Endothelial cell of umbilical vein (primary cell): ENCODE data around the gene ITGA3. TPM values are rescaled to one million over a fixed set of nuclear protein-coding genes. Genes with fewer than 3 reads are reported as not detected.

Experiments
- BruUV-seq: library from RNA; stranded (reverse); fragments of 400-500 nt; replicated peaks from 2 replicates; lab custom pipeline; 2021; lab: Mats Ljungman, UMichigan
- CTCF ChIA-PET: fragments of 300-600, 350-600 bp; sonication (Branson Sonifier 250); formaldehyde crosslinking; loops from one replicate; lab custom pipeline; 2021; ENCODE audit warnings: antibody characterized with exemption, inconsistent platforms; lab: Charles Lee
- POLR2A ChIA-PET: fragments of 300-600, 350-600 bp; sonication (Branson Sonifier 250); formaldehyde crosslinking; loops from one replicate; lab custom pipeline; 2021; ENCODE audit warnings: antibody characterized with exemption, inconsistent platforms; lab: Charles Lee
- DNase-seq: peaks from one replicate; pipeline ENCODE4 v3.0.0-alpha.2; 2011; ENCODE audit warnings: low read depth, low spot score
- FAIRE-seq: peaks from 2 replicates; lab custom pipeline; 2011; peaks lifted over from hg19 to GRCh38; lab: Jason Lieb, UNC
- H2AFZ ChIP-seq: 2 replicates; pipeline ENCODE4 v1.6.0; 2012; ENCODE audit warnings: low read depth, low read length, control low read depth, inconsistent platforms
- H3K27ac ChIP-seq: 2 replicates; pipeline ENCODE4 v1.5.1; 2011; ENCODE audit warnings: low read depth, mild to moderate bottlenecking, control low read depth, low read length, moderate library complexity; ENCODE audit not compliant: insufficient read depth
- H3K27me3 ChIP-seq, 2 experiments: 2 replicates each; pipeline versions ENCODE4 v1.6.0 to v1.6.1; 2011; ENCODE audit warnings: low read length in 2 of 2, mixed read lengths in 1 of 2; ENCODE audit not compliant: control insufficient read depth in 2 of 2, insufficient read depth in 2 of 2
- H3K36me3 ChIP-seq, 2 experiments: 2 replicates in 1 of 2; 3 replicates in 1 of 2; pipeline ENCODE4 v1.5.1; 2011; ENCODE audit warnings: low read length in 2 of 2, mild to moderate bottlenecking in 1 of 2, moderate library complexity in 1 of 2; ENCODE audit not compliant: control insufficient read depth in 2 of 2, insufficient read depth in 2 of 2; ENCODE audit errors: extremely low read depth in 1 of 2
- H3K4me1 ChIP-seq: 3 replicates; pipeline ENCODE4 v1.5.1; 2011; ENCODE audit warnings: mild to moderate bottlenecking, low read length; ENCODE audit not compliant: control insufficient read depth, insufficient read depth; ENCODE audit errors: extremely low read depth
- H3K4me2 ChIP-seq: 2 replicates; pipeline ENCODE4 v1.6.1; 2011; ENCODE audit warnings: low read length, control low read depth, mixed read lengths; ENCODE audit not compliant: insufficient read depth
- H3K4me3 ChIP-seq, 3 experiments: fragments of 200-600 bp in 1 of 3; sonication (generic), shearing (Covaris generic) in 1 of 3; replicated peaks in 1 of 3; 2 replicates each; pipeline ENCODE4 v1.5.1; 2011 to 2016; ENCODE audit warnings: control low read depth in 3 of 3, low read length in 3 of 3, mild to moderate bottlenecking in 2 of 3, inconsistent platforms in 1 of 3, low read depth in 1 of 3, moderate library complexity in 1 of 3; ENCODE audit not compliant: insufficient read depth in 1 of 3
- H3K79me2 ChIP-seq: 2 replicates; pipeline ENCODE4 v1.6.0; 2012; ENCODE audit warnings: low read length, inconsistent platforms; ENCODE audit not compliant: control insufficient read depth, insufficient read depth
- H3K9ac ChIP-seq: replicated peaks from 2 replicates; pipeline ENCODE3; 2011; ENCODE audit warnings: low read length, control low read depth; ENCODE audit not compliant: insufficient read depth; ENCODE audit errors: extremely low read depth
- H3K9me1 ChIP-seq: replicated peaks from 3 replicates; pipeline ENCODE4 v1.6.0; 2011; ENCODE audit warnings: mild to moderate bottlenecking, low read length; ENCODE audit not compliant: control insufficient read depth, insufficient read depth; ENCODE audit errors: extremely low read depth
- H3K9me3 ChIP-seq: replicated peaks from 2 replicates; pipeline ENCODE4 v1.5.1; 2012; ENCODE audit warnings: low read length, inconsistent platforms; ENCODE audit not compliant: control insufficient read depth, insufficient read depth
- H4K20me1 ChIP-seq: replicated peaks from 2 replicates; pipeline ENCODE3; 2011; ENCODE audit warnings: mild to moderate bottlenecking, low read length; ENCODE audit not compliant: control insufficient read depth, insufficient read depth; ENCODE audit errors: extremely low read depth
- CTCF ChIP-seq, 2 donors: IDR thresholded peaks; 1 replicate in 1 of 2; 2 replicates in 1 of 2; pipeline ENCODE4 v1.5.1; 2011; ENCODE audit warnings: low read length in 2 of 2, mild to moderate bottlenecking in 2 of 2, moderate library complexity in 2 of 2, control low read depth in 1 of 2, inconsistent platforms in 1 of 2, low read depth in 1 of 2; ENCODE audit not compliant: insufficient read depth in 1 of 2; ENCODE audit errors: extremely low read depth in 1 of 2
- EZH2 ChIP-seq: IDR thresholded peaks from 2 replicates; pipeline ENCODE4 v1.6.1; 2012; ENCODE audit warnings: borderline replicate concordance, low read depth, mild to moderate bottlenecking, moderate library complexity, low read length, inconsistent platforms; ENCODE audit not compliant: severe bottlenecking
- FOS ChIP-seq: IDR thresholded peaks from 2 replicates; pipeline ENCODE4 v1.6.1; 2011; ENCODE audit warnings: mild to moderate bottlenecking, low read length, moderate library complexity, borderline replicate concordance; ENCODE audit not compliant: insufficient read depth
- GATA2 ChIP-seq: IDR thresholded peaks from 2 replicates; pipeline ENCODE4 v1.7.0; 2011; ENCODE audit warnings: low read depth, mild to moderate bottlenecking, moderate library complexity, mixed read lengths, low read length; ENCODE audit not compliant: insufficient read length, insufficient read depth
- JUN ChIP-seq: IDR thresholded peaks from 2 replicates; pipeline ENCODE4 v1.6.1; 2011; ENCODE audit warnings: borderline replicate concordance, low read depth; ENCODE audit not compliant: insufficient read length, insufficient read depth
- MAX ChIP-seq: IDR thresholded peaks from 2 replicates; pipeline ENCODE4 v1.6.1; 2011; ENCODE audit not compliant: insufficient read depth, insufficient read length
- MYC ChIP-seq: IDR thresholded peaks from one replicate; pipeline ENCODE4 v1.6.1; 2011; ENCODE audit warnings: mild to moderate bottlenecking, low read depth, low read length
- POLR2A ChIP-seq: IDR thresholded peaks from 2 replicates; pipeline ENCODE4 v1.6.1; 2012; ENCODE audit warnings: low read depth, mild to moderate bottlenecking, control low read depth, low read length
- POLR2AphosphoS5 ChIP-seq: IDR thresholded peaks from 2 replicates; pipeline ENCODE4 v1.6.1; 2012; ENCODE audit warnings: low read depth, mild to moderate bottlenecking, control low read depth, low read length, moderate library complexity; ENCODE audit not compliant: insufficient read depth
- dilution Hi-C: fragments of 300-500 bp; cut with MboI; formaldehyde crosslinking; loops from one replicate; pipeline ENCODE4 v1.15.0; 2019; ENCODE audit warnings: low sequenced_read_pairs; ENCODE audit not compliant: extremely low pct_ligation_motif_present
- intact Hi-C: fragments of 100-400 bp; cut with micrococcal nuclease; formaldehyde crosslinking; loops from one replicate; pipeline ENCODE4 v1.10.0; 2022
- polyA plus RNA-seq, 4 experiments: library from polyadenylated mRNA; depleted of rRNA in 3 of 4; stranded (reverse) in 3 of 4; unstranded in 1 of 4; fragments of >200 nt; gene quantifications; 2 replicates each; pipeline versions ENCODE4 v1.2.1 to v1.2.3, GENCODE V29; 2011 to 2012; ENCODE audit warnings: missing spikeins in 1 of 4
- total RNA-seq: library from RNA; stranded (reverse); gene quantifications from 2 replicates; pipeline ENCODE4 v1.2.3, GENCODE V29; 2021

Gene ITGA3
- total and polyA plus RNA-seq, 2 donors (not counting 3 experiments of a cell fraction or from before 2014, with no cell fraction given), result 92.7 to 112 TPM

GRCh38 chr17:50013079-50013478 is 42.8 kb upstream of the ITGA3 start:
- Histone ChIP-seq H3K79me2 (no peaks in the 10 kb centered on the region), H3K4me3 (no peak overlapping the region), H3K9me3 (no peaks in the 10 kb centered on the region), H4K20me1 (no peaks in the 10 kb centered on the region), H3K9me1 (no peaks in the 10 kb centered on the region), H3K9ac (no peak overlapping the region), H3K36me3 (no peaks in the 10 kb centered on the region), H2AFZ (no peak overlapping the region), H3K4me2 (no peak overlapping the region), H3K27ac (no peak overlapping the region), H3K4me1 (no peaks in the 10 kb centered on the region), H3K27me3 (peaks cover 15 to 29% of the 10 kb centered on the region in 2 experiments)
- intact Hi-C loops, result no loop called here
- POLR2A ChIA-PET, result no interaction called here
- FAIRE-seq (no peak), DNase-seq (no peak)
- BruUV-seq, result no TSS peak
- dilution Hi-C loops, result no loop called here
- CTCF ChIA-PET, result no interaction called here
- TF ChIP-seq MAX, result no peak
- no peak for TF ChIP-seq POLR2A
- TF ChIP-seq FOS, result no peak
- TF ChIP-seq JUN, result no peak
- TF ChIP-seq CTCF (IDR thresholded peaks at IDR 0.05; ENCODE audit: extremely low read depth in 1 of 2, insufficient read depth in 1 of 2, low read depth in 1 of 2, low read length in 2 of 2), result no peak
- TF ChIP-seq GATA2, result no peak
- no peak for TF ChIP-seq POLR2AphosphoS5
- TF ChIP-seq MYC, result no peak
- TF ChIP-seq EZH2, result no peak
